Thyroid gland (tissue), 4 donors: Measurements from ENCODE around the gene DRAM1.

ENCODE experiments used
- CTCF ChIP-seq, 6 experiments: fragments of 200-600 bp in 3 of 6; fragments of 450-650 bp in 3 of 6; sonication (generic) in 3 of 6; IDR thresholded peaks; one replicate each; pipeline ENCODE4 v1.5.1; 2016 to 2019; ENCODE audit warnings: antibody characterized with exemption in 6 of 6, mild to moderate bottlenecking in 2 of 6, inconsistent platforms in 1 of 6, moderate library complexity in 1 of 6
- POLR2A ChIP-seq, 2 donors: fragments of 450-650 bp; IDR thresholded peaks; one replicate each; pipeline ENCODE4 v1.6.1; 2017; ENCODE audit warnings: antibody characterized with exemption in 2 of 2, mild to moderate bottlenecking in 2 of 2, moderate library complexity in 1 of 2

- TF ChIP-seq CTCF (IDR thresholded peaks at IDR 0.05) = no peak
- no peak for TF ChIP-seq POLR2A (IDR thresholded peaks at IDR 0.05)
Measured at GRCh38 chr12:101858361-101858760, 19.0 kb upstream of the DRAM1 start.
